Breast epithelium (tissue), 3 donors: ENCODE results near the gene OSER1.

ENCODE experiments used
- POLR2A ChIP-seq: fragments of 450-650 bp; IDR thresholded peaks from one replicate; pipeline ENCODE4 v1.6.1; 2016; ENCODE audit warnings: antibody characterized with exemption, mild to moderate bottlenecking, moderate library complexity
- POLR2AphosphoS5 ChIP-seq, 3 donors: sonication (generic); formaldehyde crosslinking; IDR thresholded peaks; one replicate each; pipeline ENCODE4 v1.6.1; 2017; ENCODE audit warnings: antibody characterized with exemption in 3 of 3

- no peak for TF ChIP-seq POLR2AphosphoS5 (IDR thresholded peaks at IDR 0.05)
- no peak for TF ChIP-seq POLR2A
Observed at GRCh38 chr20:44233436-44234016, 23.0 kb upstream of the OSER1 start.
